Left lung (tissue), 10 donors: ENCODE results near the gene PXDC1. TPM values are rescaled to one million over a fixed set of nuclear protein-coding genes. Genes with fewer than 3 reads are reported as not detected.

Experiments used
- ATAC-seq: fragments of 200-7000 bp; cut with Tn5 transposase; one replicate; pipeline ENCODE4 v1.9.1; 2020; ENCODE audit warnings: moderate library complexity
- DNase-seq, 4 donors: peaks; one replicate each; pipeline ENCODE4 v3.0.0-alpha.2; 2013 to 2020
- H3K27ac ChIP-seq, 2 donors: fragments of 200-600 bp; sonication (generic) in 1 of 2; one replicate each; pipeline versions ENCODE4 v1.5.0 to v1.8.0; 2020 to 2021
- H3K27me3 ChIP-seq, 2 donors: fragments of 200-600 bp; sonication (generic) in 1 of 2; one replicate each; pipeline versions ENCODE4 v1.5.0 to v1.8.0; 2020 to 2021
- H3K36me3 ChIP-seq, 2 donors: fragments of 200-600 bp; sonication (generic) in 1 of 2; one replicate each; pipeline versions ENCODE4 v1.5.0 to v1.8.0; 2020 to 2021
- H3K4me1 ChIP-seq, 2 donors: fragments of 200-600 bp; one replicate each; pipeline ENCODE4 v1.8.0; 2021
- H3K4me3 ChIP-seq, 2 donors: fragments of 200-600 bp; sonication (generic) in 1 of 2; one replicate each; pipeline versions ENCODE4 v1.5.0 to v1.8.0; 2020 to 2021; ENCODE audit warnings: mild to moderate bottlenecking in 1 of 2
- H3K9me3 ChIP-seq, 2 donors: fragments of 200-600 bp; sonication (generic) in 1 of 2; one replicate each; pipeline versions ENCODE4 v1.5.0 to v1.8.0; 2020 to 2021
- intact Hi-C, 2 donors: fragments of 100-400 bp; cut with DNase I; formaldehyde crosslinking; loops; one replicate each; pipeline versions ENCODE4 v1.11.2 to v1.14.2; 2022
- polyA plus RNA-seq, 6 donors: library from polyadenylated mRNA; unstranded; fragments of 120-200 nt; gene quantifications; one replicate each; pipeline ENCODE4 v1.2.1, GENCODE V29; 2013; ENCODE audit not compliant: insufficient read length in 6 of 6
- total RNA-seq, 2 donors: library from RNA; stranded (reverse); fragmentation: NEBNext Ultra II Directional; extraction: Animal tissue kit (Norgen Biotek cat#: 25700); gene quantifications; one replicate each; pipeline ENCODE4 v1.2.1, GENCODE V29; 2021
- TF ChIP-seq, protein P1 (sequence below), 2 donors: fragments of 200-600 bp; sonication (generic) in 1 of 2; IDR thresholded peaks; one replicate each; pipeline versions ENCODE4 v1.5.0 to v1.8.0; 2021; ENCODE audit warnings: antibody characterized with exemption in 2 of 2
- donor health status: DM: no; HTN: yes; CAD: no.
- donor health status: DM: no; HTN: no; CAD: no.

The PXDC1 gene
- total and polyA plus RNA-seq, 8 donors: 11.0 to 50.8 (median 15.8) TPM

- H3K27ac ChIP-seq: peak overlapping the region; percentile 67 to 71
- intact Hi-C loops: no loop called here
Measured at GRCh38 chr6:3798055-3798919, 46.8 kb upstream of the PXDC1 start.

GRCh38 chr6:3797231-3798054 is 45.9 kb upstream of the PXDC1 start:
- H3K27me3 ChIP-seq: no peaks in the 10 kb centered on the region
- TF ChIP-seq, protein P1, sequence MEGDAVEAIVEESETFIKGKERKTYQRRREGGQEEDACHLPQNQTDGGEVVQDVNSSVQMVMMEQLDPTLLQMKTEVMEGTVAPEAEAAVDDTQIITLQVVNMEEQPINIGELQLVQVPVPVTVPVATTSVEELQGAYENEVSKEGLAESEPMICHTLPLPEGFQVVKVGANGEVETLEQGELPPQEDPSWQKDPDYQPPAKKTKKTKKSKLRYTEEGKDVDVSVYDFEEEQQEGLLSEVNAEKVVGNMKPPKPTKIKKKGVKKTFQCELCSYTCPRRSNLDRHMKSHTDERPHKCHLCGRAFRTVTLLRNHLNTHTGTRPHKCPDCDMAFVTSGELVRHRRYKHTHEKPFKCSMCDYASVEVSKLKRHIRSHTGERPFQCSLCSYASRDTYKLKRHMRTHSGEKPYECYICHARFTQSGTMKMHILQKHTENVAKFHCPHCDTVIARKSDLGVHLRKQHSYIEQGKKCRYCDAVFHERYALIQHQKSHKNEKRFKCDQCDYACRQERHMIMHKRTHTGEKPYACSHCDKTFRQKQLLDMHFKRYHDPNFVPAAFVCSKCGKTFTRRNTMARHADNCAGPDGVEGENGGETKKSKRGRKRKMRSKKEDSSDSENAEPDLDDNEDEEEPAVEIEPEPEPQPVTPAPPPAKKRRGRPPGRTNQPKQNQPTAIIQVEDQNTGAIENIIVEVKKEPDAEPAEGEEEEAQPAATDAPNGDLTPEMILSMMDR (IDR thresholded peaks at IDR 0.05): no peak
- ATAC-seq (peak; percentile 49), DNase-seq (no peak)
- H3K9me3 ChIP-seq: no peaks in the 10 kb centered on the region
- H3K36me3 ChIP-seq: no peaks in the 10 kb centered on the region
- H3K4me3 ChIP-seq: no peak overlapping the region
- intact Hi-C loops: no loop called here
- H3K4me1 ChIP-seq: peaks cover 20 to 24% of the 10 kb centered on the region in 2 donors
- H3K27ac ChIP-seq: peak overlapping the region; percentile 67 to 71

More at GRCh38 chr6:3798055-3798919, 46.8 kb upstream of the PXDC1 start:
- DNase-seq (peak in 1 of 4 donors; percentile 57), ATAC-seq (peak; percentile 70)
- no peaks in the 10 kb centered on the region for H3K9me3 ChIP-seq
- TF ChIP-seq, protein P1 (IDR thresholded peaks at IDR 0.05): no peak
- no peak overlapping the region for H3K4me3 ChIP-seq
- no peaks in the 10 kb centered on the region for H3K36me3 ChIP-seq
- H3K27me3 ChIP-seq: no peaks in the 10 kb centered on the region
- peaks cover 20 to 24% of the 10 kb centered on the region in 2 donors for H3K4me1 ChIP-seq

- Histone ChIP-seq H3K36me3 (no peaks in the 10 kb centered on the region), H3K4me1 (peaks cover 20 to 24% of the 10 kb centered on the region in 2 donors), H3K27me3 (no peaks in the 10 kb centered on the region), H3K9me3 (no peaks in the 10 kb centered on the region), H3K27ac (peak overlapping the region in 1 of 2 donors; percentile 71), H3K4me3 (no peak overlapping the region)
- DNase-seq: no peak
- TF ChIP-seq, protein P1 (IDR thresholded peaks at IDR 0.05): no peak
- ATAC-seq: no peak
- intact Hi-C loops: no loop called here
Measured at GRCh38 chr6:3796719-3797041, 45.2 kb upstream of the PXDC1 start.

GRCh38 chr6:3795836-3796718 is 44.6 kb upstream of the PXDC1 start:
- Histone ChIP-seq H3K27ac (peak overlapping the region in 1 of 2 donors; percentile 71), H3K9me3 (no peaks in the 10 kb centered on the region), H3K4me1 (peaks cover 16 to 24% of the 10 kb centered on the region in 2 donors), H3K4me3 (no peak overlapping the region), H3K36me3 (no peaks in the 10 kb centered on the region), H3K27me3 (no peaks in the 10 kb centered on the region)
- TF ChIP-seq, protein P1 (IDR thresholded peaks at IDR 0.05): no peak
- DNase-seq (peak in 1 of 4 donors; percentile 63), ATAC-seq (no peak)
- intact Hi-C loops: no loop called here
